ENCODE measurements around the gene CALR3. TPM values are rescaled to one million over a fixed set of nuclear protein-coding genes. Genes with fewer than 3 reads are reported as not detected.
"Not testable (repeated sequence)": the region's sequence is repeated elsewhere in the genome, so short reads cannot be mapped to it uniquely, and the experiment has no call there.

Gene CALR3
- total RNA-seq, 2 donors from 2014 or later = 0.91 to 10.1 TPM

GRCh38 chr19:16467581-16467980 lies 28.4 kb downstream of the CALR3 start:
- Histone ChIP-seq H3K27ac (no peak overlapping the region), H3K4me3 (no peak overlapping the region), H3K36me3 (no peaks in the 10 kb centered on the region), H3K27me3 (replicated peaks; ENCODE audit: insufficient read depth) (no peaks in the 10 kb centered on the region), H3K4me1 (replicated peaks) (peaks cover 7% of the 10 kb centered on the region), H3K9me3 (no peaks in the 10 kb centered on the region)
- intact Hi-C loops (cut with DNase I) = no loop called here
- 73% methylated on average over 6 of the region's 6 CpGs for WGBS
- no peak for TF ChIP-seq POLR2AphosphoS5 (IDR thresholded peaks at IDR 0.05)
- no peak for TF ChIP-seq POLR2A (IDR thresholded peaks at IDR 0.05)
- no peak for TF ChIP-seq CTCF (IDR thresholded peaks at IDR 0.05)
- DNase-seq (ENCODE audit: low spot score) = no peak

GRCh38 chr19:16466802-16467427 lies 29.1 kb downstream of the CALR3 start:
- 82% methylated on average over 12 of the region's 12 CpGs for WGBS
- H3K36me3 ChIP-seq; H3K4me1 ChIP-seq (replicated peaks); H3K27ac ChIP-seq; H3K27me3 ChIP-seq (replicated peaks; ENCODE audit: insufficient read depth); H3K9me3 ChIP-seq; intact Hi-C loops (cut with DNase I); H3K4me3 ChIP-seq; DNase-seq (ENCODE audit: low spot score): not testable (repeated sequence)

- intact Hi-C loops (cut with DNase I) = no loop called here
- H3K4me1 ChIP-seq (replicated peaks) = peaks cover 8% of the 10 kb centered on the region
- TF ChIP-seq POLR2A (IDR thresholded peaks at IDR 0.05) (no peak), POLR2AphosphoS5 (IDR thresholded peaks at IDR 0.05) (no peak), CTCF (IDR thresholded peaks at IDR 0.05) (no peak)
These were observed 30.7 kb downstream of the CALR3 start for GRCh38 chr19:16465239-16465638.

GRCh38 chr19:16463991-16464575 lies 31.9 kb downstream of the CALR3 start:
- TF ChIP-seq CTCF (IDR thresholded peaks at IDR 0.05) (no peak), POLR2A (IDR thresholded peaks at IDR 0.05) (no peak), POLR2AphosphoS5 (IDR thresholded peaks at IDR 0.05) (no peak)
- DNase-seq (ENCODE audit: low spot score) = no peak
- intact Hi-C loops (cut with DNase I) = no loop called here
- Histone ChIP-seq H3K4me1 (replicated peaks) (peaks cover 4% of the 10 kb centered on the region), H3K4me3 (no peak overlapping the region), H3K27me3 (replicated peaks; ENCODE audit: insufficient read depth) (no peaks in the 10 kb centered on the region), H3K36me3 (no peaks in the 10 kb centered on the region), H3K9me3 (no peaks in the 10 kb centered on the region), H3K27ac (no peak overlapping the region)
- 69% methylated on average over 12 of the region's 12 CpGs for WGBS

More at GRCh38 chr19:16465239-16465638, 30.7 kb downstream of the CALR3 start:
- DNase-seq (ENCODE audit: low spot score) = no peak
- Histone ChIP-seq H3K4me3 (no peak overlapping the region), H3K9me3 (no peaks in the 10 kb centered on the region), H3K27me3 (replicated peaks; ENCODE audit: insufficient read depth) (no peaks in the 10 kb centered on the region), H3K27ac (no peak overlapping the region), H3K36me3 (no peaks in the 10 kb centered on the region)
- WGBS = 100% methylated on average over 5 of the region's 5 CpGs

GRCh38 chr19:16463341-16463990 lies 32.5 kb downstream of the CALR3 start:
- Histone ChIP-seq H3K36me3 (no peaks in the 10 kb centered on the region), H3K9me3 (no peaks in the 10 kb centered on the region), H3K4me3 (no peak overlapping the region), H3K27me3 (replicated peaks; ENCODE audit: insufficient read depth) (no peaks in the 10 kb centered on the region), H3K4me1 (replicated peaks) (peaks cover 4% of the 10 kb centered on the region), H3K27ac (no peak overlapping the region)
- TF ChIP-seq CTCF (IDR thresholded peaks at IDR 0.05) (no peak), POLR2AphosphoS5 (IDR thresholded peaks at IDR 0.05) (no peak), POLR2A (IDR thresholded peaks at IDR 0.05) (no peak)
- intact Hi-C loops (cut with DNase I) = no loop called here
- no peak for DNase-seq (ENCODE audit: low spot score)
- WGBS = 71% methylated on average over 6 of the region's 6 CpGs
